Stimulated activated CD8-positive, alpha-beta memory T cell treated with anti-CD3 and anti-CD28 coated beads, Interleukin-4, amount 100 ng/mL, for 1 hour (primary cell): ENCODE results near the gene F10.

Source experiments
- DNase-seq, 2 donors: peaks; one replicate each; pipeline ENCODE4 v3.0.0-alpha.2; 2020; ENCODE audit warnings: low read depth in 2 of 2, low spot score in 1 of 2

Gene F10

DNA sequence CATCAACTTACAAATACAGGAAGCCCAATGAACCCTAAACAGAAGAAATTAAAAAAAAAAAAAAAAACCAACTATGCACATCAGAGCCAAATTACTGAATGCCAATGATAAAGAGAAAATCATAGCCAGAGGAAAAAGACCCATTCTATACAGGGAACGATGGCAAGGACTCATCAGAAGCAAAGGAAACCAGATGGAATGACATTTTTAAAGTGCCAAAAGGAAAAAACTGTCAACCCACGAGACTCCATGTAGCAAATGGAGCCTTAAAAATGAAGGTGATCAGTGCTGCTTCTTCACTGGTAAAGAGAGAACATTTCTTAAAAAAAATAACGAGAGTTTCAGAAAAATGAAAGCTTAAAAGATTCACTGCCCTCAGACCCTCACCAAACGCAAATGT is 67.6 kb downstream of the F10 start:
- DNase-seq = no peak

DNA sequence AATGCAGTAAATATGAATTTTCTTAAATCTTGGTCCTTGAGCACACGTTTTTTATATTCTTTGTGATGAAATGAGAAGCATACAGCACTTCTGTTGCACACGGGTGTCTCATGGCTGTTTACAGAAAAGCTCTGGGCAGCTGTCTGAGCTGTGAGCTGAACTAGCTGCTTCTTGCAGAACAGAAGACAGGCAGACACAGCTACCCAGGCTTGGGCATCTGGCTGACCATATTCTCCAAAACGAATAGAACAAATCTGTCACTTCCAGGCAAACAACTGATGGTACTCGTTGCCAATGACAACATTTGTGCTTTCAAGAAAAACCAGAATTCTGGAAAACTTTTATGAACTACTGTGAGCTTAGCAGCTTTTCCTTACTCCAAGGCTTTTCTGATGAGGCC is 69.7 kb downstream of the F10 start:
- DNase-seq = no peak

DNA sequence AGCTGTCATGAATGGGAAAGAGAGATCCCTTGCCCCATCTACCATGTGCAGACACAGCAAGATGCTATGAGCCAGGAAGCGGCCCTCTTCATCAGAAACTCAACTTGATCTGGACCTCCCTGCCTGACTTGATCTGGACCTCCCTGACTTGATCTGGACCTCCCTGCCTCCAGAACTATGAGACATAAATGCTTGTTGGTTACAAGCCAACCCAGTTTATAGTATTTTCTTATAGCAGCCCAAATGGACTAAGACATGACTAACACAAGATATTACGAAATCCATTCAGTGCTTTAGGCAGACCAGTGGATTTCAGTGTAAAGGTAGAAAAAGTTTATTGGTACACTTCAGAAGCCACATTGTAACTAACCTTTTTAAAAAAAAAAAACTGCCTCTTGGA is 70.3 kb downstream of the F10 start:
- no peak for DNase-seq

DNA sequence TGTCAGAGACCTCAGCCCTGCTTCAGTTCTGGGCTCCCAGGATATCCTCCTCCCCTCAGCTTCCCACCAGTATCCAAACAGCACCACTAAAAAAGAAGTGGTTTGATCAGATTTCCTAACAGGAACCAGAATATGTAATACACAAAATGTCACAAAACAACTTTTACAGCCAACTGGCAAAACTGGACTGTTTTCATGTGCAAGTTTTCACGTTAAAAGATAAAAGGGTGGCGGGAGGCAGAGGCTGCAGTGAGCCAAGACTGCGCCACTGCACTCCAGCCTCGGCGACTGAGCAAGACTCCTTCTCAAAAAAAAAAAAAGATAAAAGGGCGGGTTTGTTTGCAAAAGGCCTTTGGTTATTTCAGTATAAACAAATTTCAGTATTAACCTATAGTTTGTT is 72.8 kb downstream of the F10 start:
- no peak for DNase-seq

DNA sequence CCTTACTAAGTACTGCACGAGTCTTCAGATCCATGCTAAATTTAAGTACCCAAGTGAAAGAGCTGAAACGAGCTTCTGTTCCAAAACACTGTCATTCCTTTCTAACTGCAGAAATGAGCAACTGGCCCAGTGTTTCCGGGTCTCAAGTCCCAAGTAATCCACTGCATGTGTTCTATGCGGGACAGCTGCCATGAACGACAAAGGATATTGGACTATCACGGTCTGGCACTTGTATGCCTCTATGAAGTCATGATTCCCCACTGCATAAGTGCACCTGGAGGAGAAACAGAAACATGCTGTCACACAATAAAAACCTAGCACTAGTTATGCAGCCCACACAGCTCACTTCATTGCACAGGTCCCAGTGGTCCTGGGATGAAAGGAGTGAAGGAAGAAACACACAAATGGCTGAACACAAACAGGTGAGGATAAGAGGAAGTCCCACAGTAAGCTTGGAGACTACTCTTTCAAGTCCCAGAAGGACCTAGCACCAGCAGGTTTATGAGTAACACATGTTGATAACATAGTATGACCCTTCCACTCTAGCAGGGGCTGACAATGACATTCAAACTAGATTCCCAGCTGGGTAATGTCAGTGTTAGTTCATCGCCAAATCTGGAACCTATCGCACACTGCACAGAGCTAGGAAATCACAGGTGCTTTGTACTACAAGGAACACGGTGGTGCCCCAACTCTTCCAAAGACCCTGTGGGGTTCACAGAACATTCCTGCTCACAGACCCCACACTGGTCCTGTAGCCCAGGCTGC is 74.6 kb downstream of the F10 start:
- DNase-seq = no peak
